Dermis microvascular lymphatic vessel endothelial cell (primary cell): ENCODE results near the gene BCAS1. TPM values are rescaled to one million over a fixed set of nuclear protein-coding genes. Genes with fewer than 3 reads are reported as not detected.

Experiments
- DNase-seq, 2 donors: peaks; one replicate each; pipeline versions ENCODE4 v3.0.0 to v3.0.0-alpha.2; 2010; ENCODE audit warnings: low read depth in 2 of 2
- total RNA-seq: library from RNA; depleted of rRNA; stranded (reverse); fragments of >200 nt; gene quantifications from 2 replicates; pipeline ENCODE4 v1.2.1, GENCODE V29; 2014

The BCAS1 gene
- total RNA-seq, 1 donor from 2014 or later, result not detected

DNA sequence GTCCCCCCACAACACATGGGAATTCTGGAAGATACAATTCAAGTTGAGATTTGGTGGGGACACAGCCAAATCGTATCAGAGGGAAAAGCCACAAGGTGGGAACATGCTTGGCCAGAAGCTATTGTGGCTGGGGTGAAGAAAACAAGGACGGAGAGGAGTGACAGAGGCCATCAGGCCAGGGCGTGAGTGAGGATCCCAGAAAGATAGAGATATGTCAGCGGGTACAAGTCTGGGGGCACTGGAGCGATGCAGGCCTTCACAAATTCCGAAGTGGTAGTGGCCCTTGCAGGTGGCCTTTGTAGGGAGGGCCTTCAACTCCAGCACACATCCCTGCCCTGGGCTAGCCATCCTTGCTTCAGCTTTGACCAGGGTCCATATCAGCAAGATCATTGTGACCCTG, 159.1 kb downstream of the BCAS1 start:
- no peak for DNase-seq

GRCh38 chr20:53910351-53911002, 159.9 kb downstream of the BCAS1 start:
- no peak for DNase-seq

DNA sequence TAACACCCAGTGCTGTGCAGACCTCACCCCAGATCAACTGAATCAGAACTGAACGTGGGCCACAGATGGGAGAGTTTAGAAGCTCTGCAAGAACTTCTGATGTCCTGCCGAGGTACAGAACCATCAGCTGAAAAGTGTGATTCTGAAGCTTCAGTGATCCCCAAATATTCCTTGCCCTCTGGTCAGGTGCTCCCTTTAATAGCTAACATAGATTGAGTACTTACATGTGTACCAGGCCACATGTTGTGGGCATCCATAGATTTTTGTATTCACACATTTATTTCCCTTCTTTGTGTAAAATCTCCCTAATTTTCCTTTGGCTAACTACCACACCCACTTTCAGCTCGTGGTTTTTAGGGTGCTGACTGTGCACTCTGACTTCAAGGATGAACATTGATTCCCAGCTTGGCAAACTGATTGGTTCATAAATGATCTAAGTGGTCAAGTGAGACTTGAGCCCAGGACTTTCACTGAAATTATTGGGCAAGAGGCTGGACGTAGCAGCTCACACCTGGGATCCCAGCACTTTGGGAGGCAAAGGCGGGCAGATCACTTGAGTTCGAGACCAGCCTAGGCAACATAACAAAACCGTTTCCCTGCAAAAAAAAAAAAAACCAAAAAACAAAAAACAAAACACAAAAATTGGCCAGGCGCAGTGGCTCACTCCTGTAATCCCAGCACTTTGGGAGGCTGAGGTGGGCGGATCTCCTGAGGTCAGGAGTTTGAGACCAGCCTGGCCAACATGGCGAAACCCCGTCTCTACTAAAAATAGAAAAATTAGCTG, 162.2 kb downstream of the BCAS1 start:
- DNase-seq, result no peak

DNA sequence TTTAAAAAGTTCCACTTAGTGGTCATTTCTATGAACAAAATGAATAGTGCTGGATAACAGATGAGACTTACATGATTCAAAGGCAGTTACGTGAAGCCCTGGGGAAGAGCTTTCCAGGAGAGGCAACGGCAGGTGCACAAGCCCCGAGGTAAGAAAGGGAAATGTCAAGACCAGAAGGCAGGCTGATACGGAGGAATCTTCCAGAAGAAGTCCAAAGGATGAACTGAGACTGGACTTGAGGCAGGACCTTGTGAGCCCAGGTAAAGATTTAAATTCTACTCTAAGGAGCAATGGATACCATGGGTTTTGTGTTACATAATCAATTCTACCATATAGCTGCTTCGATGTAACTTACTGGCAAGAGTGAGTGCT, 164.6 kb downstream of the BCAS1 start:
- no peak for DNase-seq

- no peak for DNase-seq
These were observed 165.2 kb downstream of the BCAS1 start for GRCh38 chr20:53905019-53905819.

GRCh38 chr20:53904261-53904660, 166.1 kb downstream of the BCAS1 start:
- DNase-seq, result no peak

DNA sequence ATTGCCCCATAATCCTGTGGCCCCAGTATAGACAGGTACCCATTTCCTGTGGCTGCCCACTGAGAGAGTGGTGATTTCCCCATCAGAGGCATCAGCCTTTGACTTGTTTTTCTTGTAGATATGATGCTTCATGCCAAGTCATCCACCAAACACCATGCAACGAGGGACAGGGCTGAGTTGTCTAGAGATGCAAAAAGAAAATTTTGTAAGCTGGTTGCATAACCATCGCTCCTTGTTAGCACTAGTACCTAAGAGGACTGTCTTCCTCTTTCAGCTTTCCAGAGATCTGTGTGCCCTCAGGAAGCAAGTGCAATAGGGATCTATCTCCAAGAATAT, 166.8 kb downstream of the BCAS1 start:
- no peak for DNase-seq

DNA sequence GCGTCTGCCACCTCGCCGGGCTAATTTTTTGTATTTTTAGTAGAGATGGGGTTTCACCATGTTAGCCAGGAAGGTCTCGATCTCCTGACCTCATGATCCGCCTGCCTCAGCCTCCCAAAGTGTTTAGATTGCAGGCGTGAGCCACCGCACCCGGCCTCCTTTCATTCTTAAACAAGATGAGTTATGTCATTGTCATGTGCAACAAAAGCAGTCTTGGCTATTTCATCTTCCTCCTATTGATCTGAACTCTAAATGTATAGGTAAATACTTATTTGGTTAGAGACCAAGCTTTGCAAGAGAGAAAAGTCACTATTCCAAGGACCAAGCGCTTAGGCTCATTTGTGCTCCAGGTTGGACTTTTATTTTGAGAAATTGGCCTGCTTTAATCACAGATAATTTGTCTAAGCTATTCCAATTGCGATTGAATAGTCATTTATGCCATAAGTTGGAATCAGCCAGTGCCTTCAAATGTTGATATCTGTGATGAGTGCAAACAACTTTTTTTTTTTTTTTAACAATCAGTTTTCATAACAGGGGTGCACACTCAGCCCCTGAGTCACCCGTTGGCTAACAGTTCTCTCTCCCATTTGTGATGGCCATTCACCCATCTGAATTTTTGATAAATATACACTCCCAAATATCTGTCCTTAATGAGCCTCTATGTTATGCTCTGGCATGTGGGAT, 167.3 kb downstream of the BCAS1 start:
- DNase-seq, result no peak

DNA sequence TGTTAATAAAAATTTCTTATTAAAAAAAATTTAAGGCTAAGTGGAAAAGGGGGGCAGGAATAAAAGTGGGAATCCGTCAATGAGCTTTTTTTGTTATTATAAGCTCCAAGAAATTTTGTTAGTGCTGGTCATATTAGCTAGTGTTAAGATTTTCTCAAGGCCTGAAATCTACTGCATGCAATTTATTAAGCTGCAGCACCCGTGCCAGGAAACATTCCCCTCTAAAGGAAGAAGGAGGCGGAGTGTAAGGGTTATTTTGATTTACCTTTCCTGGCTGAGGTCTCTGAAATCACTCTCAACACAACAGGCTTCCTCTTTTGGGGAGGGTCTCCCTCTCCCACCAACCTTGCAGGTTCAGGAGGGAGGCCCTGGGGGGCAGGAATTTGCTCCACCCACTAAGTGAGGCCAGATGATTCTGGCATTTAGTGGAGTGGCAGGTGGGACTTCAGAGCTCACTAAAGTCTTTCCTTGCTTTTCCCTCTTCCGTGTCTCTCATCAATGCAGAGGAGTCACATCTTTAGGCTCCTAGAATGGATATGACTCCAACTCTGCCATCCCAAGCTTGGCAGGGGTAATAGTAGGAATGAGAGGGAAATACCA, 168.8 kb downstream of the BCAS1 start:
- peak in 1 of 2 donors; percentile 30 for DNase-seq

DNA sequence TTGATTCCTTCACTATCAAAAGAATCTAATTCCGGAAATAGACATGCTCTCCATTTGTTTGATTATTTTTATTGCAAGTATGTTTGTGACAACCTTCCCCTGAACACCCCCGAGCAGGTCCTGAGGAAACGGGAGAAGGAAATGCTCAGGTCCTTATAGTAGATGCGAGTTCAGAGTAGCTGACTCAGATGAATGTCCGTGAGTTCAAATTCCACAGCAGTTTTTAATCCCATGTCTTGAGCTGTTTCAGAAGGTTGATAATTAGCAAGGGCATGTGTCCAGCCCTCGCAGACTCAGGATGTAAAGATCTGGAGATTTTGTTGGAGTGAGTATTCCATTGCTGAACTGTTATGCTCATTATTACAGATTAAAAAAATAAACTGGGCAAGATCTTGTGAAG, 169.3 kb downstream of the BCAS1 start:
- peak in 1 of 2 donors; percentile 72 for DNase-seq

DNA sequence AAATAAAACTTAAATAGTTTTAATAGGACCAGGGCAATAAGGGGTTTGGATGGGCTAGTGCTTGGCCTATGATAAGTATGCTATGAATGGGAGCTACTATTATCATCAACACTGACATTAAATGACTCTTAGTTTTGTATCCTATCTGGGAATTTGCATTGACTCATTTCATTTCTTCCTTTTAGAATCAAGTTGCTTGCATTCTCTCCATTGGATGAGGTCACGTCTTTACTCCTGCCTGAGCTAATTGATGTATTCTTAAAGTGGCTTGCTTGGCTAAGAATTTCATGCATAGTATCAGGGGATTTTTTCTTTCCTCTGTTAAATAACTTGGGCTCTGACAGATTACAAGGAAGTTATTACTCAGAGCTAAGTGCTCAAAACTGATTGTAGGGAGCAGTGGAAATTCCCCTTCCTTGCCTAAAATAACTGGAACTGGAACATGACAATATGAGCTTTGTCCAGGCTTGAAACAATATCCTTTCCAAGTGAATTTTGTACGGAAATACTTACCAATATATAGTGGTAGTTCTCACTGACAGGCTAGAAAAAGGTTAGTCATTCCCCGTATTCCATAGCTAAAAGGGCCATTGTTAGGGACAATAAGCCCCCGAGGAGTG, 169.9 kb downstream of the BCAS1 start:
- DNase-seq, result peak; percentile 72 to 93

DNA sequence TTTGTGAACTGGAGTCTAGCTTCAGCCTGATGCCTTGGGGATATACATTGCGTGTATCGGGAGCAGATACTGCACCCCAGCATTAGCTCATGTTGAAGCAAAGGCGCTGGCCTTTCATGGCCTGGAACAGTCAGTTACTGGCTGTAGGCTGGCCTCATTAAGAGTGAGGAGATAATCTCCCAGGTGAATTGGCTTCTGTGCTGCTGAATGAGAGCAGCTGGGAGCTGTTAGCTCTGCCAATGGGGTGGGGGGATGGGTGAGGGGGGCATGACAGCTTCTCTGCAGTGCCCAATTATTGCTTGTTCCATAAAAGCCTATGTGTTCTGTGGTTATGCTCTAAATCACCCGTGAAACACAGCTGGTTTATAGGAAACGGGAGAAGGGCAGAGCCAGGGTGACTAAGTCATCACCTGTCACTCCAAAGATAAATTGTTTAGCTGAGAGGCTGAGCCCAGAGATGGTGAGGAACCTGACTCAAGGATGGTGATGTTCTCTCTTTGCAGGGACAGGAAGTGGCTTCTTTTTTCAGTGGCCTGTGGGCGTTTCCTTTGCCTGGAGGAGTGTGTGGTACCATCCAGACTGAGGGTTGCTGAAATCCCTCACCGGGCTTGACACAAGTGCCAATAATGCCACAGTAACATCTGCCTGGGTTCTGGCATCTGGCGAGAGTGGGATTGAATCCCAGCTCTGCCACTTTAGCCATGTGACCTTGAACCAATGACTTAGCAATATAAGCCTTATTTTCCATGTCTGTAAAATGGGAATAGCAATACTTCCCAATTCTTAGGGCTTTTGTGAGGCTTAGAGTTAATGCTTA, 170.8 kb downstream of the BCAS1 start:
- DNase-seq, result peak in 1 of 2 donors; percentile 61

DNA sequence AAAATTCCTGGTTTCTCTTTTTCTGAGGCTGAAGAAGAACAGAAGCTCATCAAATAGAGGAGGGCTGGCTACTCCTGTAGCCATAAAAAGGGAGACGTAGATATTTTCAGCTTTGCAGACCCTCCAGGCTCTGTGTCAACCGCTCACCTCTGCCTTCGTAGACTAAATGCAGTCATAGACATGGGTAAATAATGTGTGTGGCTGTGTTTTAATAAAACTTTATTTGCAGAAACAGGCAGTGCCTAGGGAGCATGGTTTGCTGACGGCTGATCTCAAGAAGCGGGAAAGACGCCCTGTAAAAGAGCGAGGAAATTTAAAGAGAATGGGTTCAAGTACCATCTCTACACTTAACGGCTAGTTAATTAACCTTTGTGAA, 171.8 kb downstream of the BCAS1 start:
- DNase-seq, result no peak

DNA sequence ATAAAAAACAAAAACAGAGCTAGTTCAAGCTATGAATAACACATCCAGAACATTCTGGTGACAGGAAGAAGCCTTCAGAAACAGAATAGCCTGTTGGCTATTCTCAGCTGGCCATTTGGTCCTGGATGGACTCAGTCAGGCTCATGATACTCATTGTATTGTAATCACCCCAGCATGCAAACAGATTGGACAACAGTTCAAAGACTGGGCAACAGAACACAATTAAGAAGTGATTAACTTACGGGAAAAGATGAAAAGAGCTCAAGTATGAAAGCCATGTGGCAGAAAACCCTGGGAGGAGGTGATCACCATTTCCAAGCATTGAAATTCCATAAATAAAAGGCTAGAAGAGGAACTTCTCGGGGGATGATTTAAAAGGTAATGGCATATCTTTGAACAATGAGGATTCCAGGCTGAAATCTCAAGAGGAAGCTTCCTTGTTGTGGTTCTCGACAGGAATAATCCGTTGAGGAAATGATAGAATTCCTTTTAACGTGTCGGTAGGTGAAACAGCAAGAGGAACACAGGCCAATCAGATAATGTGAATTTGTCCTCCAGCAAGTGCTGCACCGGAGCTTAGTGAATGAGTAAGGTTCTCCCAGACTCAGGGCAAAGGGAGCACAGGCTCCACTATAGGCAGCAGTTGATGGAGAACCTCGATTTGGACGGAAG, 172.4 kb downstream of the BCAS1 start:
- peak in 1 of 2 donors; percentile 82 for DNase-seq

DNA sequence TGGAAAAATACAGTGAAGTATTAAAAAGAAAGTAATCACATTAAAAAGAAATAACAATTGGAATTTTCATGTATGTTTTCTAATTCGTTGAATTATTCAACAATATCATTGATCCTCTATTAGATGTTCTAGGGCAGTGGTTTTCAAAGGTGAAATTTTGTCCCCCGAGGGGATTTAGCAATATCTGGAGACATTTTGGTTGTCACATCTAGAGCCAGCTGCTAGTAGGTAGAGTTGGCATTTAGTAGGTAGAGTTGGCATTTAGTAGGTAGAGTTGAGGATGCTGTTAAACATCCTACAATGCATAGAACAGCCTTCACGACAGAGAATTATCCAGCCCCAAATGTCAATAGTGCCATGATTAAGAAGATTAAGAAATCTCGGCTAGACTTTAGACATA, 173.7 kb downstream of the BCAS1 start:
- DNase-seq, result no peak

DNA sequence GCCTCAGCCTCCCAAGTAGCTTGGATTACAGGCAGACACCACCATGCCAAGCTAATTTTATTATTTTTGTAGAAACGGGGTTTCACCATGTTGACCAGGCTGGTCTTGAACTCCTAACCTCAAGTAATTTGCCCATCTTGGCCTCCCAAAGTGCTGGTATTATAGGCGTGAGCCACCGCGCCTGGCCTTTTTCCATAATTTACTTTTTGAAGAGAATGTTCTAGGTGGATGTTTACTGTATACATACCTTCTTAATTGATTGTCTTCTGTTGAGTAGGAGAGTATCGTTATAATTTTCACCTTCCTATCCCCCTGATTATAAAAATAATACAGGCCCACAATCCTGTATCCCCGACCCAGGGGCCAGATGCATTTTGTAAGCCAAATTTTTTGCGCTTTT, 174.4 kb downstream of the BCAS1 start:
- no peak for DNase-seq

DNA sequence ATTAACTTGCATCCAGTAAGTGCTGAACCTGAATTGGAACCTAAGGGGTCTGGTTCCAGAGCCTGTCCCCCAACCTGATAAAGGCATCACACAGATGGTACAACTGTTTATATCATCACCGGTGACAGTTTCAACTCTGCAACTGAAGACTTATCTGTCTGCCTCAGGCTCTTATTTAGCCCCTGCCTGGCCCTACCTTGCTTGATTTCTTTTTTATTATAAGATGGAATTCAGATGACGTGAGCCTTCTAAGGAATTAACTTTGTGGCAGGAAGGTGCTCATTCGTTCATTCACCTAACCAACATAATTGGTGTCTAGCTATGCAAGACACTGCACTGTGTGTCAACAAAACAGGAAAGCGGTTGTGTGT, 175.0 kb downstream of the BCAS1 start:
- no peak for DNase-seq

- DNase-seq, result no peak
These were observed 175.5 kb downstream of the BCAS1 start for GRCh38 chr20:53894707-53895384.
